HEK293 (cell line): ENCODE results near the gene SLC8A3.

Experiments used
- SP7 ChIP-seq: fragments of 450-650 bp; formaldehyde crosslinking; IDR thresholded peaks from 2 replicates; pipeline ENCODE4 v1.5.1; 2016; ENCODE audit warnings: missing biosample characterization, missing genetic modification characterization
- WT1 ChIP-seq: fragments of 450-650 bp; formaldehyde crosslinking; IDR thresholded peaks from 2 replicates; pipeline ENCODE4 v1.5.1; 2016; ENCODE audit warnings: missing biosample characterization, missing genetic modification characterization
- ZBTB1 ChIP-seq: fragments of 450-650 bp; formaldehyde crosslinking; IDR thresholded peaks from 2 replicates; pipeline ENCODE4 v1.5.1; 2016; ENCODE audit warnings: missing biosample characterization, missing genetic modification characterization
- ZNF121 ChIP-seq: fragments of 450-650 bp; formaldehyde crosslinking; IDR thresholded peaks from 2 replicates; pipeline ENCODE4 v1.5.1; 2016; ENCODE audit warnings: missing biosample characterization, missing genetic modification characterization
- ZNF133 ChIP-seq: fragments of 450-650 bp; formaldehyde crosslinking; IDR thresholded peaks from 2 replicates; pipeline ENCODE4 v1.5.1; 2016; ENCODE audit warnings: missing biosample characterization, missing genetic modification characterization
- ZNF2 ChIP-seq: fragments of 450-650 bp; formaldehyde crosslinking; IDR thresholded peaks from 2 replicates; pipeline ENCODE4 v1.5.1; 2016; ENCODE audit warnings: missing biosample characterization, missing genetic modification characterization
- TF ChIP-seq, protein P1 (sequence below): fragments of 450-650 bp; formaldehyde crosslinking; IDR thresholded peaks from 2 replicates; pipeline ENCODE4 v1.5.1; 2016; ENCODE audit warnings: missing biosample characterization, missing genetic modification characterization
- TF ChIP-seq, protein P2 (sequence below): fragments of 450-650 bp; formaldehyde crosslinking; IDR thresholded peaks from 2 replicates; pipeline ENCODE4 v1.5.1; 2017; ENCODE audit warnings: missing biosample characterization, missing genetic modification characterization
- TF ChIP-seq, protein P3 (sequence below): fragments of 450-650 bp; formaldehyde crosslinking; IDR thresholded peaks from 2 replicates; pipeline ENCODE4 v1.5.1; 2016; ENCODE audit warnings: missing biosample characterization, missing genetic modification characterization, low read depth

DNA sequence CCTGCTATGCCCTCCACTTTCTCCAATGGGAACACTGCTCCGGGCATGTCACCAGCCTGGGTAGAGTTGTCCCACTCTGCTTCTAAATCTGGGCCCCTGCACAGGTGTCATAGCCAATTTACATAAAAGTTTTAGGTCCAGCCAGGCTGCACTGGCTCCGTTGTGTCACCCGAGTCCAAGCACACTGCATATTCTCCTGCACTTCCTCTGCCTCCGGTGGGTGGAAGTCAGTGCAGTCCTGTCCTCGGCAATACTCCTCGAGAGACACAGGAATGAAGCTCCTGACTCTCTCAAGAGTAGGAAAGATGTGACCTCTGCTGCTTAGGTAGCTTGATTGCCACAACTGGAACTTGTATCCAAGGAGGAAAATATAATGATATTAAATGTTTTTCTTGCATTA is 15.2 kb downstream of the SLC8A3 start:
- TF ChIP-seq ZNF2 (tag by site-specific recombination) = no peak
- no peak for TF ChIP-seq ZNF121 (tag by site-specific recombination)
- TF ChIP-seq, protein P1, sequence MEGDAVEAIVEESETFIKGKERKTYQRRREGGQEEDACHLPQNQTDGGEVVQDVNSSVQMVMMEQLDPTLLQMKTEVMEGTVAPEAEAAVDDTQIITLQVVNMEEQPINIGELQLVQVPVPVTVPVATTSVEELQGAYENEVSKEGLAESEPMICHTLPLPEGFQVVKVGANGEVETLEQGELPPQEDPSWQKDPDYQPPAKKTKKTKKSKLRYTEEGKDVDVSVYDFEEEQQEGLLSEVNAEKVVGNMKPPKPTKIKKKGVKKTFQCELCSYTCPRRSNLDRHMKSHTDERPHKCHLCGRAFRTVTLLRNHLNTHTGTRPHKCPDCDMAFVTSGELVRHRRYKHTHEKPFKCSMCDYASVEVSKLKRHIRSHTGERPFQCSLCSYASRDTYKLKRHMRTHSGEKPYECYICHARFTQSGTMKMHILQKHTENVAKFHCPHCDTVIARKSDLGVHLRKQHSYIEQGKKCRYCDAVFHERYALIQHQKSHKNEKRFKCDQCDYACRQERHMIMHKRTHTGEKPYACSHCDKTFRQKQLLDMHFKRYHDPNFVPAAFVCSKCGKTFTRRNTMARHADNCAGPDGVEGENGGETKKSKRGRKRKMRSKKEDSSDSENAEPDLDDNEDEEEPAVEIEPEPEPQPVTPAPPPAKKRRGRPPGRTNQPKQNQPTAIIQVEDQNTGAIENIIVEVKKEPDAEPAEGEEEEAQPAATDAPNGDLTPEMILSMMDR = no peak
- TF ChIP-seq, protein P2, sequence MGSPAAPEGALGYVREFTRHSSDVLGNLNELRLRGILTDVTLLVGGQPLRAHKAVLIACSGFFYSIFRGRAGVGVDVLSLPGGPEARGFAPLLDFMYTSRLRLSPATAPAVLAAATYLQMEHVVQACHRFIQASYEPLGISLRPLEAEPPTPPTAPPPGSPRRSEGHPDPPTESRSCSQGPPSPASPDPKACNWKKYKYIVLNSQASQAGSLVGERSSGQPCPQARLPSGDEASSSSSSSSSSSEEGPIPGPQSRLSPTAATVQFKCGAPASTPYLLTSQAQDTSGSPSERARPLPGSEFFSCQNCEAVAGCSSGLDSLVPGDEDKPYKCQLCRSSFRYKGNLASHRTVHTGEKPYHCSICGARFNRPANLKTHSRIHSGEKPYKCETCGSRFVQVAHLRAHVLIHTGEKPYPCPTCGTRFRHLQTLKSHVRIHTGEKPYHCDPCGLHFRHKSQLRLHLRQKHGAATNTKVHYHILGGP (tag by site-specific recombination) = no peak
- no peak for TF ChIP-seq WT1 (tag by site-specific recombination)
- TF ChIP-seq SP7 = no peak
- TF ChIP-seq, protein P3, sequence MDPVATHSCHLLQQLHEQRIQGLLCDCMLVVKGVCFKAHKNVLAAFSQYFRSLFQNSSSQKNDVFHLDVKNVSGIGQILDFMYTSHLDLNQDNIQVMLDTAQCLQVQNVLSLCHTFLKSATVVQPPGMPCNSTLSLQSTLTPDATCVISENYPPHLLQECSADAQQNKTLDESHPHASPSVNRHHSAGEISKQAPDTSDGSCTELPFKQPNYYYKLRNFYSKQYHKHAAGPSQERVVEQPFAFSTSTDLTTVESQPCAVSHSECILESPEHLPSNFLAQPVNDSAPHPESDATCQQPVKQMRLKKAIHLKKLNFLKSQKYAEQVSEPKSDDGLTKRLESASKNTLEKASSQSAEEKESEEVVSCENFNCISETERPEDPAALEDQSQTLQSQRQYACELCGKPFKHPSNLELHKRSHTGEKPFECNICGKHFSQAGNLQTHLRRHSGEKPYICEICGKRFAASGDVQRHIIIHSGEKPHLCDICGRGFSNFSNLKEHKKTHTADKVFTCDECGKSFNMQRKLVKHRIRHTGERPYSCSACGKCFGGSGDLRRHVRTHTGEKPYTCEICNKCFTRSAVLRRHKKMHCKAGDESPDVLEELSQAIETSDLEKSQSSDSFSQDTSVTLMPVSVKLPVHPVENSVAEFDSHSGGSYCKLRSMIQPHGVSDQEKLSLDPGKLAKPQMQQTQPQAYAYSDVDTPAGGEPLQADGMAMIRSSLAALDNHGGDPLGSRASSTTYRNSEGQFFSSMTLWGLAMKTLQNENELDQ (tag by site-specific recombination) = no peak
- no peak for TF ChIP-seq ZNF133 (tag by site-specific recombination)
- no peak for TF ChIP-seq ZBTB1 (tag by site-specific recombination)
